ENCODE results near the gene SIX5.

The SIX5 gene

DNA sequence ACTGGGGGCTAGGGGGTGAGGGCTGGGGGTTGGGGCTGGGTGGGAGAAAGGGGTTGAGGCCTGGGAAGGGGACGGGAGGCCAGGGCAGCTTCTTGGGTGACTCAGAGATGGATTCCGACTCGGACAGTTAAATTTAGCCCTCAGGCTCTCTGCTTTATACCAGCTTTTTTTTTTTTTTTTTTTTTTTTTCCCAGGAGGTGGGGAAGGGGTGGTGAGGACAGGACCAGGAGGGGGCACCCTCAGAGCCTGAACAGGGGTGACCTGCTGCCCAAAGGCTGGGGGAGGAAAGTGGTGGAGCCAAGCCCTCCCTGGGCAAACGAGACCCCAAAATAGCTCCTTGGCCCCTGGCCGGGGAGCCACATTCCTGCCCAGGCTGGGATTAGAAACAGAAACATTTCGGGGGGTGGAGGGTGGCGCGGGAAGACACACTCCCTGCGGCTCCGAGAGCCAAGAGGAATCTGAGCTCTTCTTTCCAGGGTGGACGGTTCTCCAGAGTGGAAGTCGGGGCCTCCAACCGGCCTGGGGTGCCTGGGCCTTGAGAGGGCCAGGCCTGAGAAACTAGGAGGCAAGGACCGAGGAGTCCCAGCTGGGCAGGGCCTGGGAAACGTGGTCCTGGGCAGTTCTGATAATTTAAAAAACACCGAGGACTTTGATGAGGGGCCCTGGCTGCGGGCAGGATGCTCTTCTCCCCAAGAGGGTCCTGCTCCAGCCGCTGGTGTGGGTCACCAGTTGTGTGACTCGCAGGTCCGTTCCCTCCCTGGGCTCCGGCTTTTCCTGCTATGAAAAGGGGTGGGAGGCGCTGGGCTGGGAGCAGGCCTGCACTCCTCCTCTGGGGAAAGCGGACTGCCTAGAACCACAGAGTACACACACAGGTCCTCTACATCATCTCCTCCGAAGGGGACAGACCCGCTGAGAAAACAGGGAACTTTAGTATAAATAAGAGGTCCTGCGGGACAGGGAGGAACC, 14.1 kb upstream of the SIX5 start:
- no peak overlapping the region for H3K4me3 Mint-ChIP-seq
- peaks cover 33% of the 10 kb centered on the region for H3K27me3 Mint-ChIP-seq
- H3K27ac Mint-ChIP-seq, result no peak overlapping the region
- no peaks in the 10 kb centered on the region for H3K9me3 Mint-ChIP-seq
- peaks cover 40% of the 10 kb centered on the region for H3K36me3 Mint-ChIP-seq
- peaks cover 31% of the 10 kb centered on the region for H3K4me1 Mint-ChIP-seq
- ATAC-seq, result no peak

DNA sequence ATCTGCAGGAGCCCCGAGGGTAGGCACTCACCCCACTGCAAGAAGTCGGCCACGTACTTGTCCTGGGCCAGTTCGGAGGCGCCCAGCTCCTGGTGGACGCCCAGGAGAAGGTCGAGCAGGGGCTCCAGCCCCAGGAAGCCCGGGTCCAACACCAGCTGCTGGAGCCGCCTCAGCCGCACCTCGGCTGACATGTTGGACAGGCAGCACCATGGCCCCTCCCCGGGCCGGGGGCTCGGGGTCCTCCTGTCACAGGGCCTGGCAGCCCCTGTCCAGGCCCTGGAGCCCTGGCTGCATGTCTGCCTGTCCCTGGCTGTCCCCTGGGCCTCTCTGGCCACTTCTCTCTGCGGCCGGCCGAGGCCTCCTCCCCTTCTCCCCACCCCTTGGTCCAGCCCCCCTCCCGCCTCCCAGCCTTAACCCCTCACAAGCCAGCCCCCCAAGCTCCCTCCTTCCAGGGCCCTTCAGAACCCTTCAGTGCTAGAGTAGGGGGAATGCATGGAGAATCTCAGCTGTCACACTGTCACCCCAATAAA, 13.2 kb upstream of the SIX5 start, which contains the start of gene DMPK:
TSS of gene DMPK (minus strand) at position 329 of the 530 bp plus-strand sequence. CDS start at position 191, 138 bp downstream.
- H3K27ac Mint-ChIP-seq, result no peak within 1 kb of the TSS
- no peaks in the 10 kb centered on the region for H3K9me3 Mint-ChIP-seq
- H3K27me3 Mint-ChIP-seq, result peaks cover 34% of the 10 kb centered on the region
- H3K36me3 Mint-ChIP-seq, result peaks cover 34% of the 10 kb centered on the region
- no peak within 1 kb of the TSS for H3K4me3 Mint-ChIP-seq
- peaks cover 28% of the 10 kb centered on the region for H3K4me1 Mint-ChIP-seq
- ATAC-seq, result no peak

DNA sequence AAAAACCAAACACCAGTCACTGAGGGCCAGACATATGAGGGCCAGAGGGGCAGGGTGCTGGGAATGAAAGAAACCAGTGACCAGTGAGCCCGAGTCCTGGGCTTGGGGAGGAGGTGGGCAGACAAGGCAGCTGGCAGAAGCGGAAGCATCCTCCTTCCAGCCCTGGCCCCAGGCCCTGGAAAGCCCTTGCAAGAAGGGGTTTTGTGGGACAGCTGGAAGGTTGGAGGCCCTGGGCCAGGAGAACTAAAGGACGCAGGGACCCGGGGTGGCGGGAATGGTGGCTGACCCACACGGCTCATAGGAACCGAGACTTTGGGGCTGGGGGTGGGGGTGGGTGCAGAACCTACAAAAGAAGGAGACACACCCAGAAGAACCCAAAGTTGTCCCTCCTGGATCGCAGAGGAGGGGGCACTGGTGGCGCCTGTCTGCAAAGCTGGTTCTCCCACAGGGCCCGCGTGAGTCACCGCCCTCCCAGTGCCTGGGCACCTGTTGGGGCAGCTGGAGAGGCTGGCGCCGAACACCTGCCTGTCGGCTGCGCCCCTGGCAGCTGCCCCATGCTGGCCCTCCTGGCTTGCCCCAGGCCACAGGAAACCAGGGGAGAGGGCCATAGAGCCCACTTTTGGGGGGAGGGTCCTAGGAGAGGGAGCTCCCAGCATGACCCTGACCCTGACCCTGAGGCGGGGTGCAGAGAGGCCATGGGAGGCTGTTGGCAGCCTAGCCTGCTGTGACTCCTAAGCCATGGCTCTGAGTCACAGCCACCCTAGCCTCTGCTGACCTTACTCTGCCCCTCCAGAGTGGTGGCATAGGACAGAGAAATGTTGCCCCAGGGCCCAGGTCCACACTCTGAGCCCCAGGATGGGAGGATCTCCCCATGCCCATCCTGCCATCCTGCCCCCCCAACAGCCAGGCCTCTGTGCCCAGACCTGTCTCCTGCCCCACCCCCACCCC, 12.4 kb upstream of the SIX5 start:
- peaks cover 28% of the 10 kb centered on the region for H3K4me1 Mint-ChIP-seq
- peaks cover 34% of the 10 kb centered on the region for H3K27me3 Mint-ChIP-seq
- H3K9me3 Mint-ChIP-seq, result no peaks in the 10 kb centered on the region
- H3K27ac Mint-ChIP-seq, result no peak overlapping the region
- no peak for ATAC-seq
- no peak overlapping the region for H3K4me3 Mint-ChIP-seq
- H3K36me3 Mint-ChIP-seq, result peaks cover 37% of the 10 kb centered on the region

DNA sequence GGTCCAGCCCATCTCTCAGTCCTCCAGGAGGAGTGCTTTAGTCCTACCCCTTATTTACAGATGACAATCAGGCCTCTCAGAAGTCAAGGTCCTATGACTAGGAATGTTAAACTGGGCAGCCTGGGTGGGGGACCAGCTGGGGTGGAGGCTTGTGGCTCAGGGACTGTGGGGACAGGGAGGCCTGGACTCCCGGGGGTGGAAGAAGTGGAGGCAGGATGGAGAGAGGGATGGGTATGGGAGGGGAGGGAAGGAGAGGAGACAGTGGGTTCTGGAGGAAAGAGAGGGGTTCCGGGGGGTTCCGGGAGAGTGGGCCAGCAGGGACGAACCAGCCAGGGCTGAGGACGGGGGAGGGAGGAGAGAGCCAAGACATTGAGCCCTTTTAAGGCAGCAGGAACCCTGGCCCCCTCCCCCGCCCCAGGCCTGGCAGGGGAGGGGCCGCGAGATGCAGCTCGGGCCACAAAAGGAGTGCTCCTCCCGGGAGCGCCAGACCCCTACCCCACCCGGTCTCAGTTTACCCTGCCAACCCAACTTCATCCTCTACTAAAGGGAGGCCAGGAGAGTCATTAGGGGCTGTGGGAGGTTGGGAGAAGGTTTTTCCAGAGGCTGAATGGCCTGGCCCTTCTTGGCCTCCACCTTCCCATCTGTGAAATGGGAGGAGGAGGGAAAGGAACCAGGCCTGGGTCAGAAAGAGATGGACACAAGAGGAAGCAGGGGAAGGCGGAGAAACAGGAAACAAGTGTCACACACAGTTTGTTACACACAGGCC, 11.6 kb upstream of the SIX5 start:
- ATAC-seq, result no peak
- peaks cover 34% of the 10 kb centered on the region for H3K27me3 Mint-ChIP-seq
- no peak overlapping the region for H3K4me3 Mint-ChIP-seq
- H3K9me3 Mint-ChIP-seq, result no peaks in the 10 kb centered on the region
- H3K36me3 Mint-ChIP-seq, result peaks cover 30% of the 10 kb centered on the region
- no peak overlapping the region for H3K27ac Mint-ChIP-seq
- peaks cover 28% of the 10 kb centered on the region for H3K4me1 Mint-ChIP-seq

DNA sequence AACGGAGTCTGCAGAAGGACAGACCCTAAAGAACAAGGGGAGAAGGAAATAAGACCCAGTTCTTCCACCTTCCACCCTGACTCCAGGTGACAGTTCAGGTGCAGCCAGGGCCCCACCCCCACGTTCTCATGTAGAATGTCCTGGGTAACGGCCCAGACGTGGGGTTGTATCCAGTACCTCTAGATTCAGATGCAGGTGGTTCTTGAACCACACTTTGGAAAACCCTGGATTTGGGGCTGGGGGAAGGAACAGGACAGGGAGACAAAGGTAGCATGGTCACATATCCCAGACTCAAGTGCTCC, 11.0 kb upstream of the SIX5 start:
- Mint-ChIP-seq H3K9me3 (no peaks in the 10 kb centered on the region), H3K27me3 (peaks cover 34% of the 10 kb centered on the region), H3K36me3 (peaks cover 25% of the 10 kb centered on the region), H3K27ac (no peak overlapping the region), H3K4me3 (no peak overlapping the region), H3K4me1 (peaks cover 28% of the 10 kb centered on the region)
- no peak for ATAC-seq

DNA sequence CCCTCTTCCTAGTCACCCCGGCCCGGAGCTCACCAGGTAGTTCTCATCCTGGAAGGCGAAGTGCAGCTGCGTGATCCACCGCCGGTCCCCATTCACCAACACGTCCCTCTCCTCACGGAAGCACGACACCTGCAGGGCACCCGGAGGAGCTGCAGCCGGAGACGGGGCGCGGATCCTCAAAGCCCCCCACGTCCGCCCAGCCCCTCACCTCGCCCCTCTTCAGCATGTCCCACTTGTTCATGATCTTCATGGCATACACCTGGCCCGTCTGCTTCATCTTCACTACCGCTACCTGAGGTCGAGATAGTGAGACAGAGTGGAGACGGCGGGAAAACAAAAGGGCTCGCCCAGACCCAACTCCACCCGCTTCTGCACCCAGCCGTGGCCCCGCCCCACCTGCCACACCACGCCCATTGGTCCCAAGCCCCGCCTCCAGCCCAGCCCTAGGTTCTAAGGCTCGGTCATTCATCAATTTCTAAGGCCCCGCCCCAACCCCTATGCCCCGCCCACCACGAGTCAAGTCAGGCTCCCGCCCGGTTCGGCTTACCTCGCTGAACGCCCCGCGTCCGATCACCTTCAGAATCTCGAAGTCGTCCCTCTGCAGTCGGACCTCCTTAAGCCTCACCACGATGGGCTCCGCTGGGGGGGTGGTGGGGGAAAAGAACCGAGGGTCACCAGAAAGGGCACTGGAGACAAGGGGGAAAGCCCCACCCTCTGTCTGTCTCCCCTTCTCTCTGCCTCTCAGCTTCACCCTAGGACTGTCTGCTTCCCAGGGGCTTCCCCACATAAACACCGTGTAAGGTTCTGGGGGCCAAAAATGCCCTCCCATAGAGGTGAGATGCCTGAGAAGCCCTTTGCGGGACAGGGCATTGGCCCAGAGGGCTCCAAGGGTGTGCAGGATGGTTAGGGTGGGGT, 10.4 kb upstream of the SIX5 start:
- peak overlapping the region; percentile 23 for H3K27ac Mint-ChIP-seq

DNA sequence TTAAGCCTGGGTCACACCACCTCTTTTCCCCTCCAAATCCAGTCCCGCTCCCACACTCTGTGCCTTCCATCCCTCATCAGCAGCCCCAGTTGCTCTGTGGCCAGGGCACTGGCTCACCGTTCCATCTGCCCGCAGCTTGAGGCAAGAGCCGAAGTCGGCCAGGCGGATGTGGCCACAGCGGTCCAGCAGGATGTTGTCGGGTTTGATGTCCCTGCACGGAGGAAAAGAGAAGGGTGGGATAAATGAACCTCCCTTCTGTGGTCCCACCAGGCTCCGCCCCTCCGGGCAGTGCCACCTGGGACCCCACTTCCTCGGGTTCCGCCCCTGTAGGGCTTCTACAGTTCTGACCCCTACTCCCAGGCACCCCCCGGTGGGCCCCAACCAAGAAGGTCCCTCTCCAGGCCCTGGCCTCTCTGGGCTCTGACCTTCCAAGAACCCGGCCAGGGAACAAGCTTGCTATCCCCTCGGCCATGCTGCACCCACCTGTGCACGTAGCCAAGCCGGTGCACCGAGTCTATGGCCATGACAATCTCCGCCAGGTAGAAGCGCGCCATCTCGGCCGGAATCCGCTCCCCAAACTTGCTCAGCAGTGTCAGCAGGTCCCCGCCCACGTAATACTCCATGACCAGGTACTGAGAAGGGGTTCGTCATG, 9.1 kb upstream of the SIX5 start:
- no peak for ATAC-seq
- Mint-ChIP-seq H3K27ac (no peak overlapping the region), H3K4me1 (peaks cover 28% of the 10 kb centered on the region), H3K36me3 (peaks cover 18% of the 10 kb centered on the region), H3K27me3 (peaks cover 34% of the 10 kb centered on the region), H3K9me3 (no peaks in the 10 kb centered on the region), H3K4me3 (peak overlapping the region; percentile 31)

More for the DNA sequence above, 10.4 kb upstream of the SIX5 start:
- Mint-ChIP-seq H3K36me3 (peaks cover 25% of the 10 kb centered on the region), H3K9me3 (no peaks in the 10 kb centered on the region), H3K4me3 (peak overlapping the region; percentile 56), H3K27me3 (peaks cover 34% of the 10 kb centered on the region), H3K4me1 (peaks cover 28% of the 10 kb centered on the region)
- ATAC-seq, result peak; percentile 91

DNA sequence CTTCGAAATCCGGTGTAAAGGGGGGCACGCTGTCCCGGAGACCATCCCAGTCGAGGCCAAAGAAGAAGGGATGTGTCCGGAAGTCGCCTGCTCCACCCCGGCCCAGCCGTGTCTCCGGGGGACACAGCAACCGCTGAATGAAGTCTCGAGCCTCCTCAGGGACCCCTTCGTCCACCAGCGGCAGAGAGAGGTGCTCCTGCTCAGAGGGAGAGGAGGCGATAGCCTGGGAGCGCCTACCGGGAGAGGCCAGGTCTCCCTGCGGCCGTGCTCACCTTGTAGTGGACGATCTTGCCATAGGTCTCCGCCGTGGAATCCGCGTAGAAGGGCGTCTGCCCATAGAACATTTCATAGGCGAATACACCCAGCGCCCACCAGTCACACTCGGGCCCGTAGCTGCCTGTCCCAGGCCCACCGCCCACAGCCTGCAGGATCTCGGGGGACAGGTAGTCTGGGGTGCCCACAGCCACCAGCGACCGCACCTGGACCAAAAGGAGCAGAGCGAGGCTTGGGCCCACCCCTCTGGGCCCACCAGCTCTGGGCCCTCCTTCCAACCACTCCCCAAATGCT, 8.4 kb upstream of the SIX5 start:
- Mint-ChIP-seq H3K4me1 (peaks cover 30% of the 10 kb centered on the region), H3K27ac (no peak overlapping the region), H3K9me3 (no peaks in the 10 kb centered on the region), H3K36me3 (peaks cover 18% of the 10 kb centered on the region), H3K27me3 (peaks cover 34% of the 10 kb centered on the region), H3K4me3 (no peak overlapping the region)
- ATAC-seq, result no peak

DNA sequence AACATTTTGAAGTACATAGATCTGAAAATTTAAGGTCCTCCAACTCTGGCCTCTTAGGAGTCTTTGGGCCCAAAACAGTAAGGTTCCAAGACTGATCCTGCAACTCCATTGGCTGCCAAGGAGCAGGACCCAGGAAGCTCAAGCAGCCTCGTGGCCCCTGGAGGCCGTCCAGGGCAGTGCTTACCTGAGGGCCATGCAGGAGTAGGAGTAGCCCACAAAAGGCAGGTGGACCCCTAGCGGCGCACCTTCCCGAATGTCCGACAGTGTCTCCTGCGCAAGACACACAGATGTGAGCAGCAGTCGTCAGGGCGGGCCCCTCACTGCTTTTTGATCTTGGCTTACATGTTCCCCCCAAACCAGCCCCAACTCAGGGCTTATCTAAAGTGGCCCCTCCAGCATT, 5.7 kb upstream of the SIX5 start:
- Mint-ChIP-seq H3K27me3 (peaks cover 17% of the 10 kb centered on the region), H3K36me3 (peaks cover 18% of the 10 kb centered on the region), H3K4me3 (no peak overlapping the region), H3K9me3 (no peaks in the 10 kb centered on the region), H3K27ac (no peak overlapping the region), H3K4me1 (peaks cover 36% of the 10 kb centered on the region)
- ATAC-seq, result no peak

DNA sequence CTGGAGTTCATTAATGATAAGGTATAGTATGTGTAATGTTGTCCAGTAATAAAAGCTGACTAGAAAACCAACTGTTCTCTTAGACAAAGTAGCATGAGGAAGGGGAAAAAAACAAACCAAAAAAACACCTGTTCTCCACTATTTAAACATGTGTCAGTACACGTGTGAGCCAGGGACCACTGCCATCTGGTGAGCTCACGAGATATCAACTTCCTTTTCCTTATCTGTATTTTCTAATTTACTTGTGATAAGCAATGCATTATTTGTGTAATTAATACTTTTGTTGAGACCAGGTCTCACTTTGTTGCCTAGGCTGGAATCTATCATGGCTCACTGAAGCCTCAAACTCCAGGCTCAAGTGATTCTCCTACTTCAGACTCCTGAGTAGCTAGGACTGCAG, 4.3 kb upstream of the SIX5 start:
- peaks cover 32% of the 10 kb centered on the region for H3K4me1 Mint-ChIP-seq
- no peak overlapping the region for H3K4me3 Mint-ChIP-seq
- H3K36me3 Mint-ChIP-seq, result peaks cover 11% of the 10 kb centered on the region
- H3K9me3 Mint-ChIP-seq, result no peaks in the 10 kb centered on the region
- H3K27me3 Mint-ChIP-seq, result peaks cover 3% of the 10 kb centered on the region
- ATAC-seq, result no peak
- H3K27ac Mint-ChIP-seq, result no peak overlapping the region

DNA sequence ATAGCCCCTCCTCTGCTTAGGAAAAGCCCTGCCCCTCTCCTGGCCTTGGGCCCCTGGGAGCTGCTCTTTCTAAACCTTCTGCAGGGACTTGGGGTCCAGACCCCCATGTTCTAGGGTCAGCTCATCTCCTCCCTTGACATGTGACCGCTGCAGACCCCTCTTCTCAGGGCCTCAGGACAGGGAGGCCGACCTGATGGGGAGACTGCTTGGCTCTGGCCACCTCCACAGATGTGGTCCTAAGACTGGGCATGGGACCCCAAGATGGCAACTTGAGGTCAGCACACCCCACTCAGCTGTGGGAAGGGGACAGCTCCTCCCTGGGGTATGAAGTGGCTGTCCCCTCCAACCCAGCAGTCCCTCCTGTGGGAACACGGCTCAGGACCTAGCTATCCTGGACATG, 3.9 kb upstream of the SIX5 start:
- Mint-ChIP-seq H3K27me3 (no peaks in the 10 kb centered on the region), H3K4me1 (peaks cover 33% of the 10 kb centered on the region), H3K36me3 (peaks cover 11% of the 10 kb centered on the region), H3K4me3 (no peak overlapping the region), H3K9me3 (no peaks in the 10 kb centered on the region), H3K27ac (no peak overlapping the region)
- ATAC-seq, result no peak

DNA sequence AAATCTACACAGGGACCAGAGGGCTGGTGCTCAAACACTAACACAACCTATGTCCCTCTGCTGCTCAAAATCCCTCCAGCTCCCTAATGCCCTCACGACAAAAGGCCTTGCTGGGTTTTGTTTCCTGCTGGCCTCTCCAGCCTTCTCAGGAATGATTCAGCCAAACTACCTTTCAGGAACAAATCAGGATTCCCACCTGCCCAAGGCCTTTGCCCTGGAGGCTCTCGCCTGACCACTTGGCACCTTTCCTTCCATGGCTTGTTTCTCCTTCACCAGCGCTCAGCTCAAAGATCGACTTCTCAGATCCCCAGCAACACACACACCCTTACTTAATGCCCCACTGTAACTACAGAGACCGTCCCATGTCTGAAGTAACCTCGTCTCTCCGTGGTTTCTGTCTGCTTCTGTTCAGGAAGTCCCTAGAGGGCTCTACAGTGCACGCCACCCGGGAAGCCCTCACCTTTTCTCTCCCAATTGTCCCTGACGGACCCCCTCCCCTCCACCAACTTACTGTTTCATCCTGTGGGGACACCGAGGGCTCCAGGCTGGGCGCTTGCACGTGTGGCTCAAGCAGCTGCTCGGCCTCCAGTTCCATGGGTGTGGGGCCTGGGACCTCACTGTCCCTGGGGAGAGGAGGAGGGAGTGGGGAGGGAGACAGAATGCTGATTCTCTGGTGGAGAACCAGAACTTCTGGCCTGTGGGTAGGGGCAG, 3.2 kb upstream of the SIX5 start:
- H3K9me3 Mint-ChIP-seq, result no peaks in the 10 kb centered on the region
- no peak overlapping the region for H3K27ac Mint-ChIP-seq
- H3K4me1 Mint-ChIP-seq, result peaks cover 39% of the 10 kb centered on the region
- no peak overlapping the region for H3K4me3 Mint-ChIP-seq
- peaks cover 5% of the 10 kb centered on the region for H3K27me3 Mint-ChIP-seq
- peaks cover 9% of the 10 kb centered on the region for H3K36me3 Mint-ChIP-seq
- no peak for ATAC-seq

Data from stimulated activated memory B cell treated with anti-CD40 and anti-IgM and Interleukin-4, amounts not matched to agents 10 μg/mL and 1 μg/mL and 100 μg/mL, for 72 hours (primary cell).